Activated naive CD8-positive, alpha-beta T cell treated with anti-CD3 and anti-CD28 coated beads, Interleukin-2, amount 10 ng/mL, durations not matched to agents 7 days and 5 days (primary cell): Measurements from ENCODE around the gene ATF7. TPM values are rescaled to one million over a fixed set of nuclear protein-coding genes. Genes with fewer than 3 reads are reported as not detected.
A peak's percentile ranks its signal among the peaks of the same experiment; 100 is the strongest.

Source experiments
- ATAC-seq: fragments of 150-1000 bp; cut with Tn5 transposase; one replicate; pipeline ENCODE4 v1.10.0; 2021; ENCODE audit warnings: low read depth, moderate library complexity
- POLR2A ChIA-PET: fragments of 350-600 bp; sonication (Branson Sonifier 250); formaldehyde crosslinking; loops from one replicate; lab custom pipeline; 2021; ENCODE audit warnings: antibody characterized with exemption; lab: Charles Lee
- DNase-seq: peaks from one replicate; pipeline ENCODE4 v3.0.0; 2021
- H3K27ac Mint-ChIP-seq: one replicate; pipeline ENCODE4 v1.8.0; 2022; ENCODE audit warnings: mild to moderate bottlenecking, mixed read lengths
- H3K27me3 Mint-ChIP-seq: one replicate; pipeline ENCODE4 v1.8.0; 2022; ENCODE audit warnings: mild to moderate bottlenecking, moderate library complexity, mixed read lengths
- H3K36me3 Mint-ChIP-seq: one replicate; pipeline ENCODE4 v1.8.0; 2021; ENCODE audit warnings: mild to moderate bottlenecking, mixed read lengths
- H3K4me1 Mint-ChIP-seq: one replicate; pipeline ENCODE4 v1.8.0; 2021; ENCODE audit warnings: mixed read lengths
- H3K4me3 Mint-ChIP-seq: one replicate; pipeline ENCODE4 v1.8.0; 2022; ENCODE audit warnings: mild to moderate bottlenecking, moderate library complexity, mixed read lengths
- H3K9me3 Mint-ChIP-seq: one replicate; pipeline ENCODE4 v1.8.0; 2021; ENCODE audit warnings: mixed read lengths
- total RNA-seq, 2 experiments: library from RNA; stranded (reverse); gene quantifications; one replicate each; pipeline ENCODE4 v1.2.3, GENCODE V29; 2021

Gene ATF7
- total RNA-seq, 2 experiments from 2014 or later = 30.2 to 33.5 TPM

DNA sequence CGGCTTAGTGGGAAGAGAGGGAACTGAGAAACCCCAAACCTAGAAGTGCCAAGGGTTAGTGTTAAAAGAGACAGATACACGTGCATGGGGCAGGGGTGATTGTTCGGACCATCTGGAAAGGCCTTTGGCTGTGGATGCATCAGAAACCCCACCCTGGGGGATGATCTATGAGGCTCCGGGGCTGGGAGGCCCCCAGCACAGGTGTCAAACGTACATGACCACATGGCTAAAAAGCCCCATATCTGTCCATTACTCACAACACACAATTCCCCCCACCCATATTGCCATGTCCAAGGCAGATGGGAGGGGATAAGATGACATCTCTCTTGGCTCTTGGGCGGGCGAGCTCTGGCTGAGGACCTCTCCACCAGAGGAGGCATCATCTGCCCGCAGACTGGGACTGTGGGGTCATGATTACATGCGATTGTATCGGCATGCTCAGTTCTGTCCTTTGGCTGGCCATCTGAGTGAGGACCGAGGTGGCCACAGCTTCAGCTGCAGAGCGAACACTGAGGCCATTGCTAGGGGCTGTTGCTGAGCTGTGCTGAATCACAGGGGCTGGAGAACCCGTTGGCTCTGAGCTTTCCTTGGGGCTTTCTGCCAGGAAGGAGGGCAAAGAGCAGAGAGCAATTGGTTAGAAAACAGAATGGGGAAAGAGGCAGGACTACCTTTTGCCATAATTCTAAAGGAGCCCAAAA, 109.3 kb downstream of the ATF7 start:
- Mint-ChIP-seq H3K4me3 (no peak overlapping the region), H3K9me3 (no peaks in the 10 kb centered on the region), H3K27me3 (no peaks in the 10 kb centered on the region), H3K36me3 (peaks cover 12% of the 10 kb centered on the region), H3K4me1 (peaks cover 19% of the 10 kb centered on the region), H3K27ac (no peak overlapping the region)
- POLR2A ChIA-PET = no interaction called here
- ATAC-seq (no peak), DNase-seq (no peak)

DNA sequence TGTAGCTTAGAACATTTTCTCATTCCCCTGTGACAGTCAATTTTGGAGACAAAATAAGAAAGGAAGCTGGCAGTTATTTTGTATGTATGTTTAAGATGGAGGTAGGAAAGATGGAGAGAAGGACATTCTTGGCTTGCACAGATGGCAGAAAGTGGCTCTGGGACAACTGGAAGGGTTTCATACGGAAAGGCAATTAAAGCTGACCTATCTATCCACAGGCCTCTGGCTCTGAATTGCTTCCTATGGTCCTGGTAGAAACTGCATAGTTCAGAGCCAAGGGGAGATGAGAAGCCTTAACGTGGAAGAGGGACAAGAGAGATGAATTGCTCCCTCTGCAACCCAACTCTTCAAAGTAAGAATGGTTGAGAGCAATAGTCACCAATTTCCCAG, 110.9 kb downstream of the ATF7 start:
- H3K27me3 Mint-ChIP-seq = no peaks in the 10 kb centered on the region
- H3K4me1 Mint-ChIP-seq = peaks cover 16% of the 10 kb centered on the region
- no peaks in the 10 kb centered on the region for H3K9me3 Mint-ChIP-seq
- H3K27ac Mint-ChIP-seq = no peak overlapping the region
- no peak overlapping the region for H3K4me3 Mint-ChIP-seq
- POLR2A ChIA-PET = no interaction called here
- peaks cover 4% of the 10 kb centered on the region for H3K36me3 Mint-ChIP-seq
- ATAC-seq = no peak
- DNase-seq = no peak

- DNase-seq = no peak
- ATAC-seq = no peak
- no peaks in the 10 kb centered on the region for H3K9me3 Mint-ChIP-seq
- H3K27ac Mint-ChIP-seq = no peak overlapping the region
- H3K4me3 Mint-ChIP-seq = no peak overlapping the region
- POLR2A ChIA-PET = no interaction called here
- H3K36me3 Mint-ChIP-seq = peaks cover 2% of the 10 kb centered on the region
- peaks cover 13% of the 10 kb centered on the region for H3K4me1 Mint-ChIP-seq
- no peaks in the 10 kb centered on the region for H3K27me3 Mint-ChIP-seq
These were observed 111.4 kb downstream of the ATF7 start for GRCh38 chr12:53514628-53515290.

GRCh38 chr12:53513712-53514410, 112.3 kb downstream of the ATF7 start:
- Mint-ChIP-seq H3K27me3 (no peaks in the 10 kb centered on the region), H3K9me3 (no peaks in the 10 kb centered on the region), H3K36me3 (peaks cover 2% of the 10 kb centered on the region), H3K27ac (peak overlapping the region; percentile 53), H3K4me3 (no peak overlapping the region), H3K4me1 (peaks cover 16% of the 10 kb centered on the region)
- no peak for ATAC-seq
- POLR2A ChIA-PET = interaction anchor here (0.6 kb wide), 1 partner anchor 13 kb away, joined by 3 read pairs; the partner anchor contains the start of gene TARBP2
- DNase-seq = no peak

DNA sequence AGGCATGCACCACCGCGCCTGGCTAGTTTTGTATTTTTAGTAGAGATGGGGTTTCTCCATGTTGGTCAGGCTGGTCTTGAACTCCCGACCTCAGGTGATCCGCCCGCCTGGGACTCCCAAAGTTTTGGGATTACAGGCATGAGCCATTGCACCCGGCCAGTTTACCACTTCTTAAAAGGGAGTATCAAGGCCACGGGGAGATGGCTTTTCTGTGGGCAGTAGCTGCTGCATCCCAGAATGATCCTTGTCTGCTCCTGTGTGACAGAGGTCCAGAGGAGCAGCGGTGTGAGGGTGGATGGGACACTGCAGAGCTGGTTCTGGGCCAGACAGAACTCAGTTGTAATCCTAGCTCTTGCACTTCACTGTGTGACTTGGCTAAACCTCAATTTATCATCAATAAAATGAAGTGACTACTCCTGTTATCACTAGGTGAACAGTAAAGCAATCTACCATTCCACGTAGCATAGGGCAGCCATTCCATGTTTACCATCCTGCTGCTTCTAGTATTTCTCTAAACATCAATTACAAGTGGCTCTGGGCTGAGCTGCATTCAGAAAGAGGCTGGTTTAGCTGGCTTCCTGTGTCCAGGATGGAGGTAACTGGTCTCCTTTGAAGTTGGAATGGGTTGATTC, 115.9 kb downstream of the ATF7 start:
- Mint-ChIP-seq H3K4me1 (peaks cover 16% of the 10 kb centered on the region), H3K27ac (peak overlapping the region; percentile 50), H3K4me3 (no peak overlapping the region), H3K36me3 (no peaks in the 10 kb centered on the region), H3K9me3 (no peaks in the 10 kb centered on the region), H3K27me3 (no peaks in the 10 kb centered on the region)
- ATAC-seq = no peak
- POLR2A ChIA-PET = interaction anchor here (0.7 to 4.4 kb wide), 2 partner anchors 11 to 161 kb away, joined by 3 to 27 read pairs; partner anchors contain the start of genes MAP3K12 and TARBP2
- no peak for DNase-seq

- Mint-ChIP-seq H3K36me3 (peaks cover 3% of the 10 kb centered on the region), H3K4me1 (peaks cover 12% of the 10 kb centered on the region), H3K9me3 (no peaks in the 10 kb centered on the region), H3K4me3 (peak overlapping the region; percentile 34), H3K27ac (peak overlapping the region; percentile 85), H3K27me3 (no peaks in the 10 kb centered on the region)
- ATAC-seq (peak; percentile 93), DNase-seq (peak; percentile 86)
- POLR2A ChIA-PET = interaction anchor here (0.6 to 4.4 kb wide), 10 partner anchors 9 to 448 kb away, joined by 3 to 27 read pairs (median 3); partner anchors contain the start of genes MAP3K12 and TARBP2
These were observed 117.5 kb downstream of the ATF7 start for GRCh38 chr12:53508534-53509170.

DNA sequence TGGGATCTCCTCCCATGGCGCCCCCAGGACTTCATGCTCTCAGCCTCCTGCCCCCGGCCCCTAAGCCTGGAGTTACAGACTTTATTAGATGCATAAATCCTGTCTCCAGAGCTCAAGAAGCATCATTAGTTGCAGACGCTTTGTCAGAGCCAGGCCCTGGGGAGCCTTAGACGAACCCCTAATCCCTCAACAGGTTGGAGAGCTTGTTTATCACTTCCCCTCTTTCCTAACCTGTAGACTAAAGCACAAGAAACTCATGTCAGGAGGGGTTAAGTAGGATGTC, 118.6 kb downstream of the ATF7 start:
- H3K4me1 Mint-ChIP-seq = peaks cover 10% of the 10 kb centered on the region
- no peaks in the 10 kb centered on the region for H3K9me3 Mint-ChIP-seq
- no peak for ATAC-seq
- no peak for DNase-seq
- POLR2A ChIA-PET = interaction anchor here (0.6 to 4.4 kb wide), 4 partner anchors 8 to 183 kb away, joined by 3 to 27 read pairs (median 6); partner anchors contain the start of genes MAP3K12 and TARBP2
- no peak overlapping the region for H3K27ac Mint-ChIP-seq
- H3K4me3 Mint-ChIP-seq = no peak overlapping the region
- peaks cover 3% of the 10 kb centered on the region for H3K36me3 Mint-ChIP-seq
- no peaks in the 10 kb centered on the region for H3K27me3 Mint-ChIP-seq

DNA sequence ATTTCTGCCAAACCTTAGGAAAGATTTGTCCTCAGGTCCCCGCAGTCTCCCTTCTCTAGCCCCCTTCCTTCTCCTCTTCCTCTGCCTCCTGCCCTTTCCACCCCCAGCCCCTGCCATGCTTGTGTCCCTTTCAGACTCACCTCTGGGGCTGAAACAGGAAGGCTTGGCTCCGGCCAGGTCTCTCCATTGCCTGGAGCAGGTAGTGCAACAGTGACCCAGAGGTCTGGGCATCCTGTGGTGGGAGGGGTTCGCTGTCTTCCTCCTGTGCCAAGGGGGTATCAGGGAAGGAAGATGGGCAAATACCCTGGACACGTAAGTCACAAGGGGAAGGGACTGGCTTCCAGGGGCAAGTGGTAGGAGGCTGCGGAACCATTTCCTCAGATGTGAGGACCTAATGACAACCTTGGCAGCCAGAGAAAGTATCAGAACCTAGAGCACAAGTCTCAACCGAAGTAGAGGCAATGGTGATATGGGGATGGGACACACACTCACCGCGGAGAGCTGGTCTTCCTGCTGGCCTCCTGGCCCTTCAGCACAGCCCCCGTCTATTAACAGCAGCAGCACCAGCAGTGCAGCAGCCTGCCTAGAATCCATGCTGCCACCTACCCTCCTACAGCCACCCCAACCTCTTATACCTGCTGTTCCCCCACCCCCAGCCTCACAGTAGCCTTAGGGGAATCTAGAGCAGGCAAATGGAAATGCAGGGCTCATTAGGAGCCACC, 119.1 kb downstream of the ATF7 start, which contains the start of gene NPFF:
Gene NPFF, minus strand, starts transcription at position 604 of the 722 bp plus-strand sequence. Its CDS starts 10 bp downstream, at position 594.
- no peak for ATAC-seq
- H3K27ac Mint-ChIP-seq = no peak within 1 kb of the TSS
- H3K36me3 Mint-ChIP-seq = peaks cover 3% of the 10 kb centered on the region

DNA sequence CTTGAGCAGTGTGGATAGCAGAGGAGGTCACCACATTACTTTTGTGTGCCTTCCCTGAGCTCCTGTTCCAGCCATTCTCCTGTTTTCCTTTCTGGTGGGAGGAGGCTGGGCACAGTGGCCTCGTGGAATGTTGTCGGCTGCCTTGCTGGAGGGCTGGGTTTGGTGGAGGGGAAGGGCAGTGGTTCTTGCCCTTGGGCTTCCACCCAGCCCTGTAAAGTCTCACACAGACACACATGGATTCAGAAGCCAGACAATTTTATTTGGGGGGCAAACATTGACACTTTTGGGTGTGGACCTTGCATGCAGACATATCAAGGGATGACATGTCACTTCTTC, 119.8 kb downstream of the ATF7 start:
- Mint-ChIP-seq H3K27ac (no peak overlapping the region), H3K36me3 (peaks cover 3% of the 10 kb centered on the region), H3K27me3 (no peaks in the 10 kb centered on the region), H3K4me1 (peaks cover 12% of the 10 kb centered on the region), H3K4me3 (no peak overlapping the region), H3K9me3 (no peaks in the 10 kb centered on the region)
- ATAC-seq = no peak
- POLR2A ChIA-PET = no interaction called here
- no peak for DNase-seq

More for the DNA sequence above, 119.1 kb downstream of the ATF7 start, which contains the start of gene NPFF:
- H3K27me3 Mint-ChIP-seq = no peaks in the 10 kb centered on the region
- H3K4me3 Mint-ChIP-seq = no peak within 1 kb of the TSS
- no peaks in the 10 kb centered on the region for H3K9me3 Mint-ChIP-seq
- DNase-seq = no peak
- H3K4me1 Mint-ChIP-seq = peaks cover 12% of the 10 kb centered on the region
- POLR2A ChIA-PET = interaction anchor here (0.6 to 4.4 kb wide), 2 partner anchors 7 to 146 kb away, joined by 3 to 27 read pairs; partner anchors contain the start of genes MAP3K12 and TARBP2

DNA sequence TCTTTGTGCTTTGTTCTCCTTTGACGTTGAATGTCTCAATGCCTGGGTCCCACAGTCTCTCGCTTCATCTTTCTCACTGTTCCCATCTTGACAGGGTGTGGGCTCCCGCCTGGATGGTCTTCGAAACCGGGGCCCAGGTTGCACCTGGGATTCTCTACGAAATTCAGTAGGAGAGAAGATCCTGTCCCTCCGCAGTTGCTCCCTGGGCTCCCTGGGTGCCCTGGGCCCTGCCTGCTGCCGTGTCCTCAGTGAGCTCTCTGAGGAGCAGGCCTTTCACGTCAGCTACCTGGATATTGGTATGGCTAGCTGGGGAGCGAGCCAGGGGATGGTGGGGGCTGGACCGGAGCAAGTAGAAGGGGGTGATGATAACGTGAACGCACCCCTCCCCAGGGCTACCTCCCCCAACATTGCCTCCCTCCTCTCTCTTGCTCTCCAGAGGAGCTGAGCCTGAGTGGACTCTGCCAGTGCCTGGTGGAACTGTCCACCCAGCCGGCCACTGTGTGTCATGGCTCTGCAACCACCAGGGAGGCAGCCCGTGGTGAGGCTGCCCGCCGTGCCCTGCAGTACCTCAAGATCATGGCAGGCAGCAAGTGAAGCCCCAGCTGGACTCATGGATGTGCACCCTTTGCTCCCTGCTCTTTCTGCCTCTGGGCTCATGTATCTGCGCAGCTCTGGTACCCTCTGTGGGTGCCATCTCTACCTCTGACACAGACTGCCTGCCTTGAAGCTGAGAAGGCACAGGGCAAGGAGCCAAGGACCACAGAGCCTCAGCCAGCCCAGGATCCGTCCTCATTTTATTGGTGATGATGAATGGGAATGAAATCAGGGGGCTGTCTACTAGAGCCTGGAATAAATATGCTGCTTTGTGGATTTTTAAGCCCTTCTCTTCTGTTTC, 120.4 kb downstream of the ATF7 start:
- no peak for ATAC-seq
- peaks cover 3% of the 10 kb centered on the region for H3K36me3 Mint-ChIP-seq

GRCh38 chr12:53505086-53505485, 121.1 kb downstream of the ATF7 start:
- Mint-ChIP-seq H3K4me3 (no peak overlapping the region), H3K9me3 (no peaks in the 10 kb centered on the region), H3K36me3 (peaks cover 3% of the 10 kb centered on the region), H3K27ac (no peak overlapping the region), H3K4me1 (peaks cover 13% of the 10 kb centered on the region), H3K27me3 (no peaks in the 10 kb centered on the region)
- POLR2A ChIA-PET = no interaction called here
- ATAC-seq (no peak), DNase-seq (no peak)

More for the DNA sequence above, 120.4 kb downstream of the ATF7 start:
- Mint-ChIP-seq H3K9me3 (no peaks in the 10 kb centered on the region), H3K27me3 (no peaks in the 10 kb centered on the region), H3K4me3 (no peak overlapping the region), H3K4me1 (peaks cover 12% of the 10 kb centered on the region), H3K27ac (no peak overlapping the region)
- DNase-seq = no peak
- POLR2A ChIA-PET = no interaction called here
